HL-60/S4 (cell line): ENCODE results near the gene CYB5A.

Source experiments
- in situ Hi-C: fragments of 300-500 bp; cut with MboI; formaldehyde crosslinking; loops from 2 replicates; pipeline ENCODE4 v1.14.3; 2022; ENCODE audit warnings: low sequenced_read_pairs

Gene CYB5A

DNA sequence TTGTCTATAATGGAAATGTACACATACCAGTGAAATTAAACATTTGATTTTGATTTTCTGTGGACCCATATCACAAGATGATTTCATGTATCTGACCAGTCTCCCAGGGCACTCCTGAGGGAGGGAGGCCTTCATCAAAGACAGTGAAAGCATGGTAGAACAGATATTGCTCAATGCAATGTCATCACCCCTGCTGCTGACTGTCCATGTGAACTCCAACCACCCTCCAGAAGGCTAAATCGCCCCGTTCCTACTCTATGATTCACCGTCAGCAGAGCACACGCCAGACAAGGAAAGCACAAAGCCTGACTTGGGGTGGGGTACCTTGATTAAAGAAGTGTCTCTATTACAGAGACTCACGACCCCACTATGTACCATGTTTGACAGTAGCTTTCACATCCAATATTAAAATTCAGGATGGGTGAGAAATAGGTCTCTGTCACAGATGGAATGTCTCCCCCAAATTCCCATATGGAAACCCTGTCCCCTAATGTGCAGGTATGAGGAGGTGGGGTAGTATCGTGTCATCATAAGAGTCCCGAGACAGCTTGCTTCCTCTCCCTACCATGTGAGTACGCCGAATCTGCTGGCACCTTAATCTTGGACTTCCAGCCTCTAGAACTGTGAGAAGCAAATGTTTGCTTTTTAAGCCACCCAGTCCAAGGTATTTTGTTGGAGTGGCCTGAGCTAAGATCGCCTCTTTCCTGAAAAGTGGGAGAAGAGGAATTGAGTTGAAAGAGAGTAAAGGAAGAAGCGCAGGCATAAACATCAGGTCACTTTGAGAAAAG, 42.4 kb downstream of the CYB5A start:
- in situ Hi-C loops = no loop called here

DNA sequence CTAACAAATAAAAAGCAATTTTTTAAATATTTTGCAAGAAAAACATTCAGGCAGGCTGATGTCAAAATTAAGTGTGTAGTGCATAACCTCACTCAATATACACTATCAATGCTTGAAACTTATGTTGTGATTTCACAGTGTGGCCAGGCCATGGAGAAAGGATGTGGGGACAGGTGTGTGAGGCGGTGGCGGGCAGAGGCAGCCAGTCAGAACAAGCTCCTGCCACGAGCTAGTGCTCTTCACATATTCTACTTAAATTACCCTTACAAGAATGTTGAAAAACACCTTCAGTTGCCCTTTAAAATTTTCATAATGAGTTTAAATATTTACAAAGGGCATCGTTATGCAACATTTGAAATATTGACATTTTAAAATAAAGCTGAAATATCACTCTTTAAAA, 43.2 kb downstream of the CYB5A start:
- in situ Hi-C loops = no loop called here

GRCh38 chr18:74248189-74248588, 43.6 kb downstream of the CYB5A start:
- in situ Hi-C loops = no loop called here

- in situ Hi-C loops = no loop called here
Measured at GRCh38 chr18:74244554-74244953, 47.2 kb downstream of the CYB5A start.

DNA sequence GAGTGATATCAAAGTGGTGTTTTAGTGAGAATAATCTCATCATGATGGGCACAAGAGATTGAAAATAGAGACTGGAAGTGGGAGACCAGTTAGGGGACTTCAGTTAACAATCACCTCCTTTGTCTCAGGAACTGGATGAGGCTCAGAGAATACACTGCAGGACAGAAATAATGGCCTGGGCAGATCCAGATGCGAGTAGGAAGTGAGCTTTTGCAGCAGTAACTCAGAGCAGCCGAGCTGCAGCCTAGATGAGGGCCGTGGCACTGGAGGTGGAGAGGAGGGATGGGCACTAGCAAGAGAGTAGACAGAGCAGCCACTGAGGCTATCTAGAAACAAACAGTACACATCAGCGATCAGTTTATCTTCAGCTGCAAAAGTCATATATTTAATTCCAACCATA, 48.6 kb downstream of the CYB5A start:
- in situ Hi-C loops = no loop called here

- in situ Hi-C loops = no loop called here
Measured at GRCh38 chr18:74242438-74243096, 49.2 kb downstream of the CYB5A start.

DNA sequence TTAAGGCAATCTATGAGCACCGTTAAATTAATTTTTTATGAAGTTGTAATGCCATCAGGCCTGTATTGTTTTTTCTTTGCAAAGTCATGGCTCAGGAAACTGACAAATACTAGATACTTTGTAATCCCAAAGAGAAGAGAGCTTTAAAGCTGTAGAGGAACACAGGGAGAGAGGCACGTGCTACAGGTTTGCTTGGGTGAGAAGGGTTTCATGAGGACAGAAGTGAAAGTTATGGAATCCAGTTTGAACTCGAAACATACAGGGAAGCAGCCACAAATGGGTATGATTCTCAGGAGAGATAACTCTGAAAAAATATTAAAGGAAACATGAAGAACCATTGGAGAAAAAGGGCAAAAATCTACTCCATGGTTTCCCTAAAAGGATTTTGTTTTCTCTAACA, 49.8 kb downstream of the CYB5A start:
- in situ Hi-C loops = no loop called here

GRCh38 chr18:74241426-74241825, 50.3 kb downstream of the CYB5A start:
- in situ Hi-C loops = no loop called here

DNA sequence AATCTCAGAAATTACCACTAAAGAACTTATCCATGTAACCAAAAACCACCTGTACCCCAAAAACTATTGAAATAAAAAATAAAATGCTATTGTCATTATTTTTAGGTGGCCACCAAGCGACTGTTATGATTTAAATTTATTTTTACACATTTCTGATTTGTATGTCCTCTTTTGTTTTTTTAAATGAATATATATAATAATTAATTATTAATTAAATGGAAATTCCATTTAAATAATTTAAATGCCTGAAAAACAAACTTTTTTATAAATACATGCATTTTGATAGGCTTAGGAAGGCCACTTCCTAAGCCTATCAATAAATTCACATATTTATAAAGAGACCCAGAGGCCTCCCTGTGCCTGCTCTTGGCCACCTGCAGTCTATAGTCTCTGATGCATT, 52.2 kb downstream of the CYB5A start:
- in situ Hi-C loops = no loop called here

- in situ Hi-C loops = no loop called here
Measured at GRCh38 chr18:74234326-74235171, 57.2 kb downstream of the CYB5A start.

- in situ Hi-C loops = no loop called here
Measured at GRCh38 chr18:74233933-74234325, 57.8 kb downstream of the CYB5A start.

- in situ Hi-C loops = no loop called here
Measured at GRCh38 chr18:74230922-74231714, 60.6 kb downstream of the CYB5A start.

- in situ Hi-C loops = no loop called here
Measured at GRCh38 chr18:74229891-74230290, 61.9 kb downstream of the CYB5A start.

GRCh38 chr18:74229005-74229404, 62.8 kb downstream of the CYB5A start:
- in situ Hi-C loops = no loop called here

GRCh38 chr18:74228312-74228711, 63.5 kb downstream of the CYB5A start:
- in situ Hi-C loops = no loop called here

- in situ Hi-C loops = no loop called here
Measured at GRCh38 chr18:74226666-74227065, 65.1 kb downstream of the CYB5A start.

DNA sequence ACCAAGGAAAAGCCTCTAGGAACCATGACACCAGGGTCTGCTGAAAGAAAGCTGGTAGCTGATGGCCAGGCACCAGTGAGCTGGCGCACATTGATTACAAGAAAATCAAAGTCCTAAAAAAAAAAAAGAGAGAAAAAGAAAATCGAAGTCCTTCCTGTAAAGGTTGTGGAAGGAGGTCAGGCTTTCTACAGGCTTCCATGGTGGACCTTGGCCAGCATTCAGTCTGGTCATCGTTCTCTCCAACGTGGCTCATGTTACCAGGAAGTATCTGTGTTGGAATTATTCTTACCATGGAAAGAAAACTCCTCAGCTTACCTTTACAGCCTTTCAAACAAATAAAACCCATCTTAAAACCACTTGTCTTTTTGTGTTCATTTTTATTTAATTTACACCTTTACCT, 65.6 kb downstream of the CYB5A start:
- in situ Hi-C loops = no loop called here

DNA sequence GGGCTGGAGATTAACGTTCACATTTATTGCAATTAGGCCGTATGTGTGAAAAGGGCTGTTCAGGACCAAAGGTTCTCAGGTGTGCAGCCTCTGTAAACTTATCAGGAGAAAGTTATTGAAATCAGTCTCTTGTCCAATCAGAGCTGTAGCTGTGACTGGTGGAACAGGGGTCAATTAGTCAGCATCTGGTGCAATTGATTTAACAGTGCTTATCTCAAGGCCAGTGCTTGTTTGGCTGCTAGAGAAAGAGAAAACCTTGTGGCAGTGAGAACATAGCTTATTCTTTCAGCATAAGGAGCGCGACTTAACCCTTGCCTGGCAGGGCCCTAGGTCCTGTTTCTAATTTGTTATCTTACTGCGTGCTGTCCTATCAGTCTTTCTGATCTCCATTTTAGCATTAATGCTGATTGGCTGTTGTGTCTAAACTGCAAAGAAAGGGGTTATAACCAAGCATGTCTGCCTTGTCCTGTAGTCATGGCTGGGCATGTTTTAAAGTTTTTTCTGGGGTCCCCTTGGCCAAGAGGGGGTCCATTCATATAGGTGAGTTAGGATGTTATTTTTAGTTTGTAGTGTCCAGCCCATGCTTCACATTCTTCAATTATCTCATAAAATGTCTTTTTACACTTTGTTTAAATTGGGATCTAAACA, 66.4 kb downstream of the CYB5A start:
- in situ Hi-C loops = no loop called here

DNA sequence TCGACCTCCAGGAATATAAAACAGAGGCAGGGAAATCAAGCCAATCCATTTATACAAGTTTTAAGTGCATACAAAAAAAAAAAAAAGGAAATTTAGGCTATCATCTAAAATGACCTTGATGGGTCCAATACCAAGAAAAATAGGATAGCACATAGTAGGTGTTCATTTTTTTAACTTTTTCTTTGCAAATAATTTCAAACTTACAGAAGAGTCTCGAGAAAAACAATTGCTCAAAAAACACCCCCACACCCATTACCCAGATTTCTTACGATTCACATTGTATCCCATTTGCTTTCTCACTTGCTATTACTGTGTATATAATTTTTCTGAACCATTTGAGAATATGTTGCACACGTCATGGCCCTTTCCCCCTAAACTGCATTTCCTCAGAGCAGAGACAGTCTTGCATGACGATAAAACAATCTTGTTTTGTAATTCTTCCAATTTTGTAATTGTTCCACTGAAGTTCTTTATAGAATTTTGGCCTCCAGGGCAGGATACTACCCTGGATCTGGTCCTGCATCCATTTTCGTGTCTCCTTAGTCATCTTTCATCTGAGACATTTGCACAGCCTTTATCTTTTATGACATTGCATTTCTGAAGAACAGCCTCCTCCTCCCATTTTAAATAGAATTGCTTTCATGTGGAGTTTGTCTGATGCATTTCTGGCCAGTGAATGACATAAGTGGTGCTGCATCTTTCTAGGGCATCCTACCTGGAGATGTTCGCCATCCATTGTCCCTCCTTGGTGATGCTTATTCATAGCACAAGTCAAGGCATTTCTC, 68.9 kb downstream of the CYB5A start:
- in situ Hi-C loops = no loop called here

GRCh38 chr18:74221081-74221480, 70.7 kb downstream of the CYB5A start:
- in situ Hi-C loops = no loop called here
